Measurements from ENCODE around the gene RERE.
A peak's percentile ranks its signal among the peaks of the same experiment; 100 is the strongest.
"Not testable (repeated sequence)": the region's sequence is repeated elsewhere in the genome, so short reads cannot be mapped to it uniquely, and the experiment has no call there.

RERE gene

GRCh38 chr1:8712413-8713231 is 104.8 kb downstream of the RERE start:
- no peak for DNase-seq

- no peak for DNase-seq
Measured at GRCh38 chr1:8711873-8712412, 105.5 kb downstream of the RERE start.

GRCh38 chr1:8711151-8711550 is 106.3 kb downstream of the RERE start:
- no peak for DNase-seq

GRCh38 chr1:8708259-8708658 is 109.2 kb downstream of the RERE start:
- no peak for DNase-seq

GRCh38 chr1:8706995-8707396 is 110.4 kb downstream of the RERE start:
- no peak for DNase-seq

GRCh38 chr1:8706291-8706690 is 111.1 kb downstream of the RERE start:
- DNase-seq: no peak

GRCh38 chr1:8704866-8705506 is 112.5 kb downstream of the RERE start:
- no peak for DNase-seq

- peak; percentile 83 for DNase-seq
Measured at GRCh38 chr1:8702850-8703810, 114.3 kb downstream of the RERE start.

- DNase-seq: no peak
Measured at GRCh38 chr1:8702472-8702849, 115.0 kb downstream of the RERE start.

GRCh38 chr1:8701794-8702471 is 115.5 kb downstream of the RERE start:
- DNase-seq: no peak

GRCh38 chr1:8699679-8700078 is 117.8 kb downstream of the RERE start:
- DNase-seq: no peak

- DNase-seq: no peak
Measured at GRCh38 chr1:8698937-8699447, 118.4 kb downstream of the RERE start.

GRCh38 chr1:8698012-8698630 is 119.3 kb downstream of the RERE start:
- no peak for DNase-seq

GRCh38 chr1:8695442-8695841 is 122.0 kb downstream of the RERE start:
- DNase-seq: not testable (repeated sequence)

GRCh38 chr1:8693107-8693506 is 124.3 kb downstream of the RERE start:
- no peak for DNase-seq

- no peak for DNase-seq
Measured at GRCh38 chr1:8691662-8692061, 125.8 kb downstream of the RERE start.

- DNase-seq: no peak
Measured at GRCh38 chr1:8690253-8690525, 127.3 kb downstream of the RERE start.

- DNase-seq: no peak
Measured at GRCh38 chr1:8689431-8690252, 127.8 kb downstream of the RERE start.

- DNase-seq: no peak
Measured at GRCh38 chr1:8687538-8687937, 129.9 kb downstream of the RERE start.

- DNase-seq: no peak
Measured at GRCh38 chr1:8687039-8687438, 130.4 kb downstream of the RERE start.

GRCh38 chr1:8685463-8685862 is 132.0 kb downstream of the RERE start:
- no peak for DNase-seq

Data from activated effector memory CD4-positive, alpha-beta T cell treated with anti-CD3 and anti-CD28 coated beads, Interleukin-2, amount 50 U/mL, for 16 hours (primary cell).